Esophagus muscularis mucosa (tissue), 4 donors: ENCODE measurements around the gene HIBCH.

Experiments
- EP300 ChIP-seq: sonication (generic); formaldehyde crosslinking; IDR thresholded peaks from one replicate; pipeline ENCODE4 v1.6.1; 2017; ENCODE audit warnings: antibody characterized with exemption
- POLR2A ChIP-seq: fragments of 450-650 bp; IDR thresholded peaks from one replicate; pipeline ENCODE4 v1.6.1; 2017; ENCODE audit warnings: antibody characterized with exemption, moderate library complexity, mild to moderate bottlenecking, low read depth
- TF ChIP-seq, protein P1 (sequence below), 3 experiments: fragments of 200-600 bp in 2 of 3; fragments of 450-650 bp in 1 of 3; sonication (generic) in 2 of 3; IDR thresholded peaks; one replicate each; pipeline ENCODE4 v1.5.1; 2017 to 2019; ENCODE audit warnings: antibody characterized with exemption in 3 of 3, mild to moderate bottlenecking in 2 of 3, moderate library complexity in 1 of 3

DNA sequence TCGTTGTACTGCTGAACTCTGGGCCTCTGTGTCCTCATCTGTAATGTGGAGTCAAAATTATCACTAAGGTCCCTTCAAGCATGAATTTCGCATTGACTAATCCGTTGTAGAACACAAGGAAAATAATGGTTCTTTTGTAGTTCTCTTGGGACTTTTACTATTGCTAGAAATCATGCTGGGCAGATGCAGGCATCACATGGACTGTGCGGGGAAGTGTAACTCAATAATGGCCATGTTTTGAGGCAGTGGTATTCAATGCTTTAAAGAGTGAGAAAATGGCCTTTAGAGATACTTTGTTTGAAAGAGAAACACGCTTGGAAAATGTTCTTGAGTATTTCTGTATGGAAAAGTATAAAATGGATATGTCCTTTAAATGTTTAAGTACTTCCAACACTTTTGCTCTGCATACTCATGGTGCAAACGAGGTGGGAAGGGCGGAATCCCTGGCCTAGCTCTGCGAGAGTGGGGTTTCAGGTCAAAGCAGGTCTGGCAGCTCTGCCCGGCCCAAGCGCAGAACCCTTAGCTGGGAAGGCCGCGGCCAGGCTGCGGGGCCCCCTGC is 139.8 kb downstream of the HIBCH start:
- TF ChIP-seq, protein P1, sequence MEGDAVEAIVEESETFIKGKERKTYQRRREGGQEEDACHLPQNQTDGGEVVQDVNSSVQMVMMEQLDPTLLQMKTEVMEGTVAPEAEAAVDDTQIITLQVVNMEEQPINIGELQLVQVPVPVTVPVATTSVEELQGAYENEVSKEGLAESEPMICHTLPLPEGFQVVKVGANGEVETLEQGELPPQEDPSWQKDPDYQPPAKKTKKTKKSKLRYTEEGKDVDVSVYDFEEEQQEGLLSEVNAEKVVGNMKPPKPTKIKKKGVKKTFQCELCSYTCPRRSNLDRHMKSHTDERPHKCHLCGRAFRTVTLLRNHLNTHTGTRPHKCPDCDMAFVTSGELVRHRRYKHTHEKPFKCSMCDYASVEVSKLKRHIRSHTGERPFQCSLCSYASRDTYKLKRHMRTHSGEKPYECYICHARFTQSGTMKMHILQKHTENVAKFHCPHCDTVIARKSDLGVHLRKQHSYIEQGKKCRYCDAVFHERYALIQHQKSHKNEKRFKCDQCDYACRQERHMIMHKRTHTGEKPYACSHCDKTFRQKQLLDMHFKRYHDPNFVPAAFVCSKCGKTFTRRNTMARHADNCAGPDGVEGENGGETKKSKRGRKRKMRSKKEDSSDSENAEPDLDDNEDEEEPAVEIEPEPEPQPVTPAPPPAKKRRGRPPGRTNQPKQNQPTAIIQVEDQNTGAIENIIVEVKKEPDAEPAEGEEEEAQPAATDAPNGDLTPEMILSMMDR (IDR thresholded peaks at IDR 0.05): no peak
- TF ChIP-seq EP300 (no peak), POLR2A (no peak)
